OCI-LY1 (cell line): Measurements from ENCODE around the gene SLC27A2.

ENCODE experiments used
- H2AFZ ChIP-seq: fragments of 200-600 bp; sonication (generic), shearing (Covaris generic); 2 replicates; pipeline ENCODE4 v1.6.0; 2014; ENCODE audit warnings: antibody characterized with exemption, mild to moderate bottlenecking, low read length
- H3F3A ChIP-seq: fragments of 200-600 bp; sonication (generic), shearing (Covaris generic); 2 replicates; pipeline ENCODE4 v1.6.0; 2014; ENCODE audit warnings: mild to moderate bottlenecking, antibody characterized with exemption, low read length, moderate library complexity; ENCODE audit not compliant: insufficient read depth
- H3K27ac ChIP-seq: fragments of 200-600 bp; sonication (generic); 2 replicates; pipeline ENCODE4 v1.5.1; 2014; ENCODE audit warnings: low read length, mixed run types, mild to moderate bottlenecking, low read depth; ENCODE audit not compliant: poor library complexity, severe bottlenecking
- H3K27me3 ChIP-seq: fragments of 200-600 bp; sonication (generic); 2 replicates; pipeline ENCODE4 v1.6.0; 2014; ENCODE audit warnings: antibody characterized with exemption, mild to moderate bottlenecking, low read length, moderate library complexity; ENCODE audit not compliant: insufficient read depth
- H3K36me3 ChIP-seq: fragments of 200-600 bp; sonication (generic); 2 replicates; pipeline ENCODE4 v1.6.1; 2014; ENCODE audit warnings: mild to moderate bottlenecking, antibody characterized with exemption, low read length, moderate library complexity, mixed read lengths; ENCODE audit not compliant: insufficient read depth
- H3K4me1 ChIP-seq: fragments of 200-600 bp; sonication (generic); 2 replicates; pipeline ENCODE4 v1.5.1; 2014; ENCODE audit warnings: mild to moderate bottlenecking, low read length, moderate library complexity; ENCODE audit not compliant: insufficient read depth, severe bottlenecking
- H3K4me2 ChIP-seq: fragments of 200-600 bp; sonication (generic), shearing (Covaris generic); 2 replicates; pipeline ENCODE4 v1.6.1; 2014; ENCODE audit warnings: low read length
- H3K4me3 ChIP-seq: fragments of 200-600 bp; sonication (generic); 2 replicates; pipeline ENCODE4 v1.5.1; 2014; ENCODE audit warnings: low read length, low read depth, mild to moderate bottlenecking, mixed read lengths; ENCODE audit not compliant: poor library complexity, severe bottlenecking
- H3K79me2 ChIP-seq: fragments of 200-600 bp; shearing (Covaris generic); 2 replicates; pipeline ENCODE4 v1.6.1; 2016; ENCODE audit warnings: mixed run types, low read length, mixed read lengths; ENCODE audit not compliant: insufficient read depth
- H3K9ac ChIP-seq: fragments of 200-600 bp; sonication (generic), shearing (Covaris generic); 2 replicates; pipeline ENCODE4 v1.6.1; 2014; ENCODE audit warnings: mild to moderate bottlenecking, low read length, mixed read lengths
- H3K9me2 ChIP-seq: fragments of 200-600 bp; sonication (generic), shearing (Covaris generic); 2 replicates; pipeline ENCODE4 v1.6.1; 2014; ENCODE audit warnings: low read depth, mild to moderate bottlenecking, low read length, mixed read lengths
- H3K9me3 ChIP-seq: fragments of 200-600 bp; shearing (Covaris generic); 2 replicates; pipeline ENCODE4 v1.6.1; 2014; ENCODE audit warnings: low read length, mixed read lengths
- H4K20me1 ChIP-seq: fragments of 200-600 bp; sonication (generic), shearing (Covaris generic); 2 replicates; pipeline ENCODE4 v1.6.0; 2016; ENCODE audit warnings: mild to moderate bottlenecking, low read length; ENCODE audit not compliant: insufficient read depth
- EZH2 ChIP-seq: fragments of 200-600 bp; sonication (generic), shearing (Covaris generic); IDR thresholded peaks from 2 replicates; pipeline ENCODE4 v1.8.0; 2017; ENCODE audit warnings: borderline replicate concordance, mixed run types, mild to moderate bottlenecking, antibody characterized with exemption, low read length, moderate library complexity, mixed read lengths
- TF ChIP-seq, protein P1 (sequence below): fragments of 200-600 bp; sonication (generic), shearing (Covaris generic); IDR thresholded peaks from 2 replicates; pipeline ENCODE4 v1.5.1; 2017; ENCODE audit warnings: mild to moderate bottlenecking, antibody characterized with exemption, low read length, moderate library complexity, mixed read lengths

Gene SLC27A2

DNA sequence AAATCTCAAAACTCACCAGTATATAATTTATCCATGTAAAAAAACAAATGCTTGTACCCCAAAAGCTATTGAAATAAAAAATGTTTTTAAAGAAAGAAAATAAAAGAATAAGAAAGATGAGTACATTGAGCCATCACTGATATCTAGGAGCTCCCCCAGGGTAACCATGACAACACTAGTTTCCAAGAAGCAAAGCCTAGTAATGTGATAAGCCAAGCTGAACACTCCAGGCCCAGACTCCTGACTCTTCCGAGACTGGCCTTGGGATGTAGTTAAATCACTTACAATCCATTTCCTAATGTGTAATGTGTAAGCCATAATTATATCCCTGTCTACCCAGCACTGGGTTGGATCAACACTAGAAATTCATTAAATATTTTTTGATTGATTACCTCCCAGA, 41.9 kb upstream of the SLC27A2 start:
- no peaks in the 10 kb centered on the region for H3K36me3 ChIP-seq
- H2AFZ ChIP-seq: no peak overlapping the region
- no peak overlapping the region for H3K9ac ChIP-seq
- no peaks in the 10 kb centered on the region for H3K4me1 ChIP-seq
- TF ChIP-seq EZH2: no peak
- TF ChIP-seq, protein P1, sequence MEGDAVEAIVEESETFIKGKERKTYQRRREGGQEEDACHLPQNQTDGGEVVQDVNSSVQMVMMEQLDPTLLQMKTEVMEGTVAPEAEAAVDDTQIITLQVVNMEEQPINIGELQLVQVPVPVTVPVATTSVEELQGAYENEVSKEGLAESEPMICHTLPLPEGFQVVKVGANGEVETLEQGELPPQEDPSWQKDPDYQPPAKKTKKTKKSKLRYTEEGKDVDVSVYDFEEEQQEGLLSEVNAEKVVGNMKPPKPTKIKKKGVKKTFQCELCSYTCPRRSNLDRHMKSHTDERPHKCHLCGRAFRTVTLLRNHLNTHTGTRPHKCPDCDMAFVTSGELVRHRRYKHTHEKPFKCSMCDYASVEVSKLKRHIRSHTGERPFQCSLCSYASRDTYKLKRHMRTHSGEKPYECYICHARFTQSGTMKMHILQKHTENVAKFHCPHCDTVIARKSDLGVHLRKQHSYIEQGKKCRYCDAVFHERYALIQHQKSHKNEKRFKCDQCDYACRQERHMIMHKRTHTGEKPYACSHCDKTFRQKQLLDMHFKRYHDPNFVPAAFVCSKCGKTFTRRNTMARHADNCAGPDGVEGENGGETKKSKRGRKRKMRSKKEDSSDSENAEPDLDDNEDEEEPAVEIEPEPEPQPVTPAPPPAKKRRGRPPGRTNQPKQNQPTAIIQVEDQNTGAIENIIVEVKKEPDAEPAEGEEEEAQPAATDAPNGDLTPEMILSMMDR: no peak
- H3K9me3 ChIP-seq: no peaks in the 10 kb centered on the region
- no peaks in the 10 kb centered on the region for H4K20me1 ChIP-seq
- H3K4me3 ChIP-seq: no peak overlapping the region
- H3K4me2 ChIP-seq: no peak overlapping the region
- H3K79me2 ChIP-seq: no peaks in the 10 kb centered on the region
- no peaks in the 10 kb centered on the region for H3K27me3 ChIP-seq
- H3F3A ChIP-seq: no peaks in the 10 kb centered on the region
- H3K9me2 ChIP-seq: no peaks in the 10 kb centered on the region
- no peak overlapping the region for H3K27ac ChIP-seq

GRCh38 chr15:50140983-50141382, 41.0 kb upstream of the SLC27A2 start:
- TF ChIP-seq EZH2: no peak
- TF ChIP-seq, protein P1: no peak
- no peaks in the 10 kb centered on the region for H3K36me3 ChIP-seq
- no peaks in the 10 kb centered on the region for H3K9me2 ChIP-seq
- H3K9me3 ChIP-seq: no peaks in the 10 kb centered on the region
- no peaks in the 10 kb centered on the region for H3F3A ChIP-seq
- H3K4me1 ChIP-seq: no peaks in the 10 kb centered on the region
- H3K27me3 ChIP-seq: no peaks in the 10 kb centered on the region
- H3K79me2 ChIP-seq: no peaks in the 10 kb centered on the region
- no peak overlapping the region for H3K27ac ChIP-seq
- no peak overlapping the region for H3K9ac ChIP-seq
- no peak overlapping the region for H2AFZ ChIP-seq
- H3K4me2 ChIP-seq: no peak overlapping the region
- no peaks in the 10 kb centered on the region for H4K20me1 ChIP-seq
- H3K4me3 ChIP-seq: no peak overlapping the region

DNA sequence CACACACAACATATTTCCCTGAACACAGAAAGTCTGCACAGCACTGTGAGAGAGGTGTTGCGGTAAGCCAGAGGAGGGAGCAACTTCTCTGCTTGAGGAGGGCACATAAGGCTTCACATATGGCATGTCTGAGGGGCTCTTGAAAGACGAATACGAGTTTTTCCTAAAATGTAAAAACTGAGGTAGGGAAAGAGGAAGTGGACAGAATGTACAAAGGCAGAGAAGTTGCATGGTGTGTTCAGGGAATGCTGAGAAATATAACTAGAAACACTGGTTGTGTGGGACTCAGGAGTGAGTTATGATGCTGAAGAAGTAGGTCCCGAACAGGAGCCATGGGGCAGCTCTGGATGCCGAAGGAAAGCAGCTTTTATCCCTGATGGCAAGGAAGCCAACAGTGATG, 40.1 kb upstream of the SLC27A2 start:
- no peak overlapping the region for H3K4me3 ChIP-seq
- no peaks in the 10 kb centered on the region for H3K9me3 ChIP-seq
- no peak overlapping the region for H3K9ac ChIP-seq
- H3K4me1 ChIP-seq: no peaks in the 10 kb centered on the region
- no peak for TF ChIP-seq EZH2
- TF ChIP-seq, protein P1: no peak
- H3K36me3 ChIP-seq: no peaks in the 10 kb centered on the region
- no peaks in the 10 kb centered on the region for H3K27me3 ChIP-seq
- no peak overlapping the region for H3K4me2 ChIP-seq
- H3F3A ChIP-seq: no peaks in the 10 kb centered on the region
- no peak overlapping the region for H2AFZ ChIP-seq
- no peaks in the 10 kb centered on the region for H4K20me1 ChIP-seq
- H3K27ac ChIP-seq: no peak overlapping the region
- H3K9me2 ChIP-seq: no peaks in the 10 kb centered on the region
- H3K79me2 ChIP-seq: no peaks in the 10 kb centered on the region
